ENCODE data around the gene UBASH3A. TPM values are rescaled to one million over a fixed set of nuclear protein-coding genes. Genes with fewer than 3 reads are reported as not detected.

The UBASH3A gene
- total RNA-seq, 3 donors from 2014 or later (not counting 1 experiment from before 2014, with no cell fraction given), result 0.66 to 5.0 (median 2.0) TPM

- no peak overlapping the region for H3K27ac Mint-ChIP-seq
- H3K4me1 Mint-ChIP-seq, result peaks cover 0 to 2% of the 10 kb centered on the region in 2 donors
- no peak overlapping the region for H3K4me3 Mint-ChIP-seq
- intact Hi-C loops (cut with micrococcal nuclease), result no loop called here
- peaks cover 18 to 43% of the 10 kb centered on the region in 2 donors for H3K27me3 Mint-ChIP-seq (ENCODE audit: low read depth in 2 of 2)
- peaks cover 21% of the 10 kb centered on the region for H3K4me1 ChIP-seq (ENCODE audit: control insufficient read depth, insufficient read depth, low read length)
- H3K27me3 ChIP-seq (ENCODE audit: control insufficient read depth, insufficient read depth, low read length), result no peaks in the 10 kb centered on the region
- TF ChIP-seq CTCF (IDR thresholded peaks at IDR 0.05), result no peak
- H3K27ac ChIP-seq (ENCODE audit: low read length), result no peak overlapping the region
- no peak overlapping the region for H3K4me3 ChIP-seq (ENCODE audit: low read length)
- peaks cover 3 to 5% of the 10 kb centered on the region in 2 donors for H3K9me3 Mint-ChIP-seq
- DNase-seq, result peak in 1 of 2 donors; percentile 58
- H3K36me3 Mint-ChIP-seq, result peaks cover 6% of the 10 kb centered on the region
- H3K9me3 ChIP-seq (ENCODE audit: control insufficient read depth, insufficient read depth, low read length), result no peaks in the 10 kb centered on the region
- WGBS (ENCODE audit: insufficient coverage), result 88% methylated on average over 3 of the region's 4 CpGs
- ATAC-seq, result no peak
- H3K36me3 ChIP-seq (ENCODE audit: control insufficient read depth, insufficient read depth, low read length), result no peaks in the 10 kb centered on the region
Observed at GRCh38 chr21:42400525-42400924, 3.2 kb upstream of the UBASH3A start.

- peaks cover 20 to 47% of the 10 kb centered on the region in 2 donors for H3K27me3 Mint-ChIP-seq (ENCODE audit: low read depth in 2 of 2)
- Histone ChIP-seq H3K4me1 (ENCODE audit: control insufficient read depth, insufficient read depth, low read length) (peaks cover 25% of the 10 kb centered on the region), H3K27me3 (ENCODE audit: control insufficient read depth, insufficient read depth, low read length) (no peaks in the 10 kb centered on the region), H3K36me3 (ENCODE audit: control insufficient read depth, insufficient read depth, low read length) (no peaks in the 10 kb centered on the region), H3K9me3 (ENCODE audit: control insufficient read depth, insufficient read depth, low read length) (no peaks in the 10 kb centered on the region), H3K27ac (ENCODE audit: low read length) (no peak overlapping the region), H3K4me3 (ENCODE audit: low read length) (no peak overlapping the region)
- H3K4me1 Mint-ChIP-seq, result peaks cover 0 to 4% of the 10 kb centered on the region in 2 donors
- TF ChIP-seq CTCF (IDR thresholded peaks at IDR 0.05), result no peak
- peaks cover 3 to 5% of the 10 kb centered on the region in 2 donors for H3K9me3 Mint-ChIP-seq
- no peak overlapping the region for H3K4me3 Mint-ChIP-seq
- 75% methylated on average over 2 of the region's 3 CpGs for WGBS (ENCODE audit: insufficient coverage)
- ATAC-seq (no peak), DNase-seq (no peak)
- H3K36me3 Mint-ChIP-seq, result peaks cover 6% of the 10 kb centered on the region
- intact Hi-C loops (cut with micrococcal nuclease), result no loop called here
- no peak overlapping the region for H3K27ac Mint-ChIP-seq
Observed at GRCh38 chr21:42401154-42401553, 2.5 kb upstream of the UBASH3A start.

GRCh38 chr21:42401820-42402251 is 1.9 kb upstream of the UBASH3A start:
- Mint-ChIP-seq H3K4me1 (peaks cover 0 to 10% of the 10 kb centered on the region in 2 donors), H3K4me3 (no peak overlapping the region), H3K9me3 (peaks cover 3 to 5% of the 10 kb centered on the region in 2 donors), H3K27me3 (ENCODE audit: low read depth in 2 of 2) (peaks cover 27 to 47% of the 10 kb centered on the region in 2 donors), H3K36me3 (peaks cover 6% of the 10 kb centered on the region), H3K27ac (no peak overlapping the region)
- no peak for TF ChIP-seq CTCF (IDR thresholded peaks at IDR 0.05)
- no peaks in the 10 kb centered on the region for H3K36me3 ChIP-seq (ENCODE audit: control insufficient read depth, insufficient read depth, low read length)
- ATAC-seq, result no peak
- intact Hi-C loops (cut with micrococcal nuclease), result no loop called here
- WGBS (ENCODE audit: insufficient coverage), result 17% methylated on average over 1 of the region's 2 CpGs
- H3K27me3 ChIP-seq (ENCODE audit: control insufficient read depth, insufficient read depth, low read length), result no peaks in the 10 kb centered on the region
- H3K4me3 ChIP-seq (ENCODE audit: low read length), result no peak overlapping the region
- DNase-seq, result no peak
- no peaks in the 10 kb centered on the region for H3K9me3 ChIP-seq (ENCODE audit: control insufficient read depth, insufficient read depth, low read length)
- peaks cover 27% of the 10 kb centered on the region for H3K4me1 ChIP-seq (ENCODE audit: control insufficient read depth, insufficient read depth, low read length)
- H3K27ac ChIP-seq (ENCODE audit: low read length), result no peak overlapping the region

GRCh38 chr21:42404539-42404938 is 837 bp downstream of the UBASH3A start:
- peaks cover 3% of the 10 kb centered on the region for H3K36me3 ChIP-seq (ENCODE audit: control insufficient read depth, insufficient read depth, low read length)
- H3K9me3 ChIP-seq (ENCODE audit: control insufficient read depth, insufficient read depth, low read length), result no peaks in the 10 kb centered on the region
- H3K4me3 ChIP-seq (ENCODE audit: low read length), result peak overlapping the region; percentile 32
- H3K27ac ChIP-seq (ENCODE audit: low read length), result peak overlapping the region; percentile 24
- Mint-ChIP-seq H3K27me3 (ENCODE audit: low read depth in 2 of 2) (peaks cover 27% of the 10 kb centered on the region in 2 donors), H3K36me3 (peaks cover 6% of the 10 kb centered on the region), H3K9me3 (peaks cover 3 to 5% of the 10 kb centered on the region in 2 donors), H3K27ac (no peak overlapping the region), H3K4me3 (peak overlapping the region; percentile 9), H3K4me1 (peaks cover 0 to 10% of the 10 kb centered on the region in 2 donors)
- peaks cover 35% of the 10 kb centered on the region for H3K4me1 ChIP-seq (ENCODE audit: control insufficient read depth, insufficient read depth, low read length)
- peak in 1 of 2 donors; percentile 51 for DNase-seq
- ATAC-seq, result no peak
- 79% methylated on average over 10 of the region's 10 CpGs for WGBS (ENCODE audit: insufficient coverage)
- intact Hi-C loops (cut with micrococcal nuclease), result no loop called here
- H3K27me3 ChIP-seq (ENCODE audit: control insufficient read depth, insufficient read depth, low read length), result peaks cover 2% of the 10 kb centered on the region
- no peak for TF ChIP-seq CTCF (IDR thresholded peaks at IDR 0.05)
